ENCODE results near the gene UBE2D2.

DNA sequence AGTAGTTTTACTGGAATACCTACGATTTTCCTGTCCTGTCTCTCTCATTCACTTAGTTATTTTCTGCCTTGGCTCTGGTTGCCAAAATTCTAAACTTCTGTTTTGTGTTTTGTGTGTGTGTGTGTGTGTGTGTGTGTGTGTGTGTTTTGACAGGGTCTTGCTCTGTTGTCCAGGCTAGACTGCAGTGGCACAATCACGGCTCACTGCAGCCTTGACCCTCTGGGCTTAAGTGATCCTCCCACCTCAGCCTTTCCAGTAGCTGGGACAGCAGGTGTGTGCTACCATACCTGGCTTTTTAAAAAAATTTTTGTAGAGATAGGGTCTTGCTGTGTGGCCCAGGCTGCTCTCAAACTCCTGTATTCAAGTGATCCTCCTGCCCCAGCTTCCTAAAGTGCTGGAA, 17.2 kb downstream of the UBE2D2 start:
- TF ChIP-seq, protein P1, sequence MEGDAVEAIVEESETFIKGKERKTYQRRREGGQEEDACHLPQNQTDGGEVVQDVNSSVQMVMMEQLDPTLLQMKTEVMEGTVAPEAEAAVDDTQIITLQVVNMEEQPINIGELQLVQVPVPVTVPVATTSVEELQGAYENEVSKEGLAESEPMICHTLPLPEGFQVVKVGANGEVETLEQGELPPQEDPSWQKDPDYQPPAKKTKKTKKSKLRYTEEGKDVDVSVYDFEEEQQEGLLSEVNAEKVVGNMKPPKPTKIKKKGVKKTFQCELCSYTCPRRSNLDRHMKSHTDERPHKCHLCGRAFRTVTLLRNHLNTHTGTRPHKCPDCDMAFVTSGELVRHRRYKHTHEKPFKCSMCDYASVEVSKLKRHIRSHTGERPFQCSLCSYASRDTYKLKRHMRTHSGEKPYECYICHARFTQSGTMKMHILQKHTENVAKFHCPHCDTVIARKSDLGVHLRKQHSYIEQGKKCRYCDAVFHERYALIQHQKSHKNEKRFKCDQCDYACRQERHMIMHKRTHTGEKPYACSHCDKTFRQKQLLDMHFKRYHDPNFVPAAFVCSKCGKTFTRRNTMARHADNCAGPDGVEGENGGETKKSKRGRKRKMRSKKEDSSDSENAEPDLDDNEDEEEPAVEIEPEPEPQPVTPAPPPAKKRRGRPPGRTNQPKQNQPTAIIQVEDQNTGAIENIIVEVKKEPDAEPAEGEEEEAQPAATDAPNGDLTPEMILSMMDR (IDR thresholded peaks at IDR 0.05; ENCODE audit: low read depth, low read length): no peak
- no peak for TF ChIP-seq EZH2phosphoT487 (IDR thresholded peaks at IDR 0.05; ENCODE audit: low read depth)

Measured in OCI-LY3 (cell line).